Body of pancreas (tissue), 4 donors: ENCODE results near the gene TENM4. TPM values are rescaled to one million over a fixed set of nuclear protein-coding genes. Genes with fewer than 3 reads are reported as not detected.

Source experiments
- ATAC-seq: fragments of 150-250 bp; one replicate; pipeline ENCODE4 v1.9.1; 2016
- DNase-seq, 4 donors: peaks; one replicate each; pipeline ENCODE4 v3.0.0-alpha.2; 2019
- H3K27ac ChIP-seq, 4 donors: fragments of 200-600 bp; sonication (generic); 1 replicate in 3 of 4; 2 replicates in 1 of 4; pipeline versions ENCODE4 v1.5.1 to v1.6.1; 2016 to 2019; ENCODE audit warnings: mild to moderate bottlenecking in 1 of 4, mixed read lengths in 1 of 4, moderate library complexity in 1 of 4
- H3K27me3 ChIP-seq, 2 donors: fragments of 200-600 bp; sonication (generic); one replicate each; pipeline ENCODE4 v1.6.0; 2016; ENCODE audit warnings: mild to moderate bottlenecking in 1 of 2
- H3K36me3 ChIP-seq, 2 donors: fragments of 200-600 bp; sonication (generic); replicated peaks in 1 of 2; 2 replicates each; pipeline ENCODE4 v1.5.1; 2016; ENCODE audit warnings: low read depth in 2 of 2; ENCODE audit not compliant: insufficient read depth in 1 of 2
- H3K4me1 ChIP-seq: fragments of 200-600 bp; sonication (generic); one replicate; pipeline ENCODE4 v1.6.0; 2016
- H3K4me3 ChIP-seq, 2 donors: fragments of 200-600 bp; sonication (generic); 1 replicate in 1 of 2; 2 replicates in 1 of 2; pipeline ENCODE4 v1.5.1; 2016 to 2019
- H3K9me3 ChIP-seq, 3 donors: fragments of 200-600 bp; sonication (generic); 1 replicate in 2 of 3; 2 replicates in 1 of 3; pipeline ENCODE4 v1.5.1; 2016
- CTCF ChIP-seq, 7 experiments: fragments of 450-650 bp in 4 of 7; fragments of 200-600 bp in 3 of 7; sonication (generic) in 3 of 7; IDR thresholded peaks; one replicate each; pipeline ENCODE4 v1.5.1; 2016 to 2019; ENCODE audit warnings: antibody characterized with exemption in 7 of 7
- POLR2A ChIP-seq, 3 donors: fragments of 450-650 bp; IDR thresholded peaks; one replicate each; pipeline ENCODE4 v1.6.1; 2016; ENCODE audit warnings: antibody characterized with exemption in 3 of 3, mild to moderate bottlenecking in 2 of 3
- WGBS, 2 donors: methylation state at CpG; one replicate each; pipeline ENCODE4 v1.1.5; 2017; 5-methylcytosine and 5-hydroxymethylcytosine counted together
- intact Hi-C: fragments of 100-400 bp; cut with DNase I; formaldehyde crosslinking; loops from one replicate; pipeline ENCODE4 v1.15.1; 2023
- total RNA-seq, 2 donors: library from RNA; depleted of rRNA; stranded (reverse); fragments of >200 nt; gene quantifications; one replicate each; pipeline ENCODE4 v1.1.0, GENCODE V29; 2016

The TENM4 gene
- total RNA-seq, 2 donors from 2014 or later: 0.78 to 6.6 TPM

- ATAC-seq (no peak), DNase-seq (no peak)
- no peaks in the 10 kb centered on the region for H3K27me3 ChIP-seq
- H3K27ac ChIP-seq: no peak overlapping the region
- H3K4me3 ChIP-seq: no peak overlapping the region
- TF ChIP-seq POLR2A (IDR thresholded peaks at IDR 0.05) (no peak), CTCF (IDR thresholded peaks at IDR 0.05) (no peak)
- no peaks in the 10 kb centered on the region for H3K4me1 ChIP-seq
- no peaks in the 10 kb centered on the region for H3K9me3 ChIP-seq
- intact Hi-C loops: no loop called here
- H3K36me3 ChIP-seq: no peaks in the 10 kb centered on the region
- WGBS, 2 donors: 43 to 49% methylated on average over 3 of the region's 3 CpGs
Measured at GRCh38 chr11:79150966-79151365, 289.9 kb downstream of the TENM4 start.

GRCh38 chr11:79150320-79150719, 290.5 kb downstream of the TENM4 start:
- TF ChIP-seq CTCF (IDR thresholded peaks at IDR 0.05) (no peak), POLR2A (IDR thresholded peaks at IDR 0.05) (no peak)
- WGBS, 2 donors: 19 to 33% methylated on average over 1 of the region's 1 CpG
- no peak for ATAC-seq
- Histone ChIP-seq H3K9me3 (no peaks in the 10 kb centered on the region), H3K36me3 (no peaks in the 10 kb centered on the region), H3K27me3 (no peaks in the 10 kb centered on the region), H3K4me1 (no peaks in the 10 kb centered on the region), H3K4me3 (no peak overlapping the region), H3K27ac (no peak overlapping the region)
- intact Hi-C loops: no loop called here
- DNase-seq: no peak

- no peak for ATAC-seq
- no peaks in the 10 kb centered on the region for H3K36me3 ChIP-seq
- intact Hi-C loops: no loop called here
- TF ChIP-seq POLR2A (IDR thresholded peaks at IDR 0.05) (no peak), CTCF (IDR thresholded peaks at IDR 0.05) (no peak)
- no peaks in the 10 kb centered on the region for H3K27me3 ChIP-seq
- no peak overlapping the region for H3K27ac ChIP-seq
- no peak for DNase-seq
- H3K4me3 ChIP-seq: no peak overlapping the region
- 68 to 93% methylated on average over 2 of the region's 2 CpGs for whole genome bisulfite sequencing, 2 donors
- H3K4me1 ChIP-seq: no peaks in the 10 kb centered on the region
- H3K9me3 ChIP-seq: no peaks in the 10 kb centered on the region
Measured at GRCh38 chr11:79147731-79148130, 293.1 kb downstream of the TENM4 start.

GRCh38 chr11:79147011-79147410, 293.8 kb downstream of the TENM4 start:
- Histone ChIP-seq H3K4me3 (no peak overlapping the region), H3K9me3 (no peaks in the 10 kb centered on the region), H3K27ac (no peak overlapping the region), H3K4me1 (no peaks in the 10 kb centered on the region), H3K27me3 (no peaks in the 10 kb centered on the region), H3K36me3 (no peaks in the 10 kb centered on the region)
- no peak for ATAC-seq
- 66 to 75% methylated on average over 4 of the region's 4 CpGs for WGBS, 2 donors
- no peak for TF ChIP-seq POLR2A (IDR thresholded peaks at IDR 0.05)
- no peak for TF ChIP-seq CTCF (IDR thresholded peaks at IDR 0.05)
- no peak for DNase-seq
- intact Hi-C loops: no loop called here

GRCh38 chr11:79139900-79140299, 300.9 kb downstream of the TENM4 start:
- Histone ChIP-seq H3K4me3 (no peak overlapping the region), H3K27ac (no peak overlapping the region), H3K27me3 (no peaks in the 10 kb centered on the region), H3K9me3 (no peaks in the 10 kb centered on the region), H3K36me3 (no peaks in the 10 kb centered on the region), H3K4me1 (no peaks in the 10 kb centered on the region)
- ATAC-seq: no peak
- WGBS, 2 donors: 78 to 90% methylated on average over 4 of the region's 4 CpGs
- no peak for DNase-seq
- TF ChIP-seq POLR2A (IDR thresholded peaks at IDR 0.05) (no peak), CTCF (IDR thresholded peaks at IDR 0.05) (no peak)
- intact Hi-C loops: no loop called here
